PFSK-1 (cell line): ENCODE data around the gene SF3B3.

Source experiments
- FOXP2 ChIP-seq: optimal IDR thresholded peaks from 2 replicates; pipeline ENCODE3; 2011; ENCODE audit warnings: borderline replicate concordance, control low read depth, inconsistent platforms; ENCODE audit not compliant: insufficient read depth; ENCODE audit errors: extremely low read length, extremely low read depth
- POLR2AphosphoS5 ChIP-seq: IDR thresholded peaks from 2 replicates; pipeline ENCODE4 v1.6.1; 2012; ENCODE audit warnings: low read depth, mild to moderate bottlenecking, control low read depth, low read length, moderate library complexity
- REST ChIP-seq, 2 experiments: IDR thresholded peaks; 2 replicates each; pipeline versions ENCODE4 v1.6.1 to v1.8.0; 2011 to 2012; ENCODE audit warnings: low read depth in 2 of 2, low read length in 2 of 2, control low read depth in 1 of 2, inconsistent platforms in 1 of 2, mild to moderate bottlenecking in 1 of 2, moderate library complexity in 1 of 2; ENCODE audit not compliant: insufficient read depth in 1 of 2
- SIN3A ChIP-seq: IDR thresholded peaks from 2 replicates; pipeline ENCODE4 v1.6.1; 2012; ENCODE audit warnings: mild to moderate bottlenecking, low read length, moderate library complexity, borderline replicate concordance; ENCODE audit not compliant: insufficient read depth
- TAF1 ChIP-seq: IDR thresholded peaks from 2 replicates; pipeline ENCODE4 v1.6.1; 2012; ENCODE audit warnings: low read length, control low read depth, borderline replicate concordance; ENCODE audit not compliant: insufficient read depth

The SF3B3 gene

GRCh38 chr16:70570967-70571570 is 47.5 kb downstream of the SF3B3 start:
- TF ChIP-seq SIN3A = no peak
- no peak for TF ChIP-seq FOXP2
- TF ChIP-seq REST (IDR thresholded peaks at IDR 0.05; ENCODE audit: insufficient read depth in 1 of 2, low read depth in 2 of 2, low read length in 2 of 2) = no peak
- TF ChIP-seq TAF1 = no peak
- TF ChIP-seq POLR2AphosphoS5 = no peak

GRCh38 chr16:70571623-70572022 is 48.0 kb downstream of the SF3B3 start:
- TF ChIP-seq TAF1 (no peak), POLR2AphosphoS5 (no peak), SIN3A (no peak), REST (IDR thresholded peaks at IDR 0.05; ENCODE audit: insufficient read depth in 1 of 2, low read depth in 2 of 2, low read length in 2 of 2) (no peak), FOXP2 (no peak)

DNA sequence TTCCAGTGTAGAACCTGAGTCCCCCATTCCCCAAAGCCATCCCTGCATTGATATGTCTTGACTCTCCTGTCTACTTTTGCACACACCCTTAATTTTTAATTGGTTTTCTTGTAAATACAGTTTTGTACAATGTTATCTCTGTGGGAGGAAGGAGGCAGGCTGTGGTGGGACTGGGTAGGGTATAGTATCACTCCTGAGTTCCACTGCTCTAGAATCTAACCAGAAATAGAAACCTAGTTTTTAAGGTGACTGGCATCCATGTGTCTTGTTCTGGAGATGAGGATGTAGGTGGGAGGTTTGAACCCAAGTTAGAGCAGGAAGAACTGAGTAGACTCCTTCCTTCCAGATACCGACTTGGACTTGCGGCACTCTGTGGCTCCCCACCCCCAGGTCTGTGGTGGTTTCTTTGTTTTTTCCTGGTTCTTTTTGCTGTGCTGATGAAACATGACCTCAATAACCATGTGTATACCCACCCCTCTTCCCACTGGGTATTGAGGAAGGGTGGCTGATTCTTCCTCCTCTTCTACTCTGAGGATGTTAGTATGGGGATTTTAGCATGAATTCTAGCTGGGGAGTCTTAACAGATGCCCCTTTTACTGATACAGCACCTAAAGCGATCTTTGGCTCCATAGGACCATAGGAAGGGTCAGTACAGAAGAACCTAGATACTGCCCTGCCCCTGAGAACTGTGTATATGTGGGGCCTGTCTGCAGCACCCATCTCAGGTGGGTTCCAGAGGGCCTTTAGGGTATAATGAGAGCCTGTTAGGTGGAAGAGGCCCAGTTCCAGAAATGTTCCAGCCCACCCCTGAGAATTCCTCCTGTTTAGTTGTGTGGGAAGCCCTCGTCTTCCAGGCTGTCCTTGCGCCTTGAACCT is 48.7 kb downstream of the SF3B3 start:
- TF ChIP-seq SIN3A = no peak

DNA sequence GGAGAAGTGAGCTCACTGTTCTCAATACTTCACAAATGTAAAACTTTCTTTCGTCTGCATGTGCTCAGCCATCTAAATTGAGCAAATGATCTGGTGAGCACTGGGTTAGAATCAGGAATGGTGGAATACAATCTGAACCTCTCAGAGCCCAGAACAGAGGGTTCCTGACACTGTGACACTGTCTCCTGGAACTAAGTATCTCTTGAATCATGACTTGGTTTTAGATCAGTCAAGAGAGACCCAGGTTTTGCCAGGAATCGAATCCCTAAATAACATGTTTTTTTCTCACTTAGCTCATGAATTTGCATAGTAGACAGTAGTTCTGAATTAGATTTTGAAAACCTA is 49.3 kb downstream of the SF3B3 start:
- TF ChIP-seq TAF1 = no peak
- no peak for TF ChIP-seq REST (IDR thresholded peaks at IDR 0.05; ENCODE audit: insufficient read depth in 1 of 2, low read depth in 2 of 2, low read length in 2 of 2)

- TF ChIP-seq REST (IDR thresholded peaks at IDR 0.05; ENCODE audit: insufficient read depth in 1 of 2, low read depth in 2 of 2, low read length in 2 of 2) (no peak), FOXP2 (no peak), SIN3A (no peak), TAF1 (no peak), POLR2AphosphoS5 (no peak)
These were observed 50.0 kb downstream of the SF3B3 start for GRCh38 chr16:70573451-70574121.
